Measurements from ENCODE around the gene ANKS1A.

ANKS1A gene

DNA sequence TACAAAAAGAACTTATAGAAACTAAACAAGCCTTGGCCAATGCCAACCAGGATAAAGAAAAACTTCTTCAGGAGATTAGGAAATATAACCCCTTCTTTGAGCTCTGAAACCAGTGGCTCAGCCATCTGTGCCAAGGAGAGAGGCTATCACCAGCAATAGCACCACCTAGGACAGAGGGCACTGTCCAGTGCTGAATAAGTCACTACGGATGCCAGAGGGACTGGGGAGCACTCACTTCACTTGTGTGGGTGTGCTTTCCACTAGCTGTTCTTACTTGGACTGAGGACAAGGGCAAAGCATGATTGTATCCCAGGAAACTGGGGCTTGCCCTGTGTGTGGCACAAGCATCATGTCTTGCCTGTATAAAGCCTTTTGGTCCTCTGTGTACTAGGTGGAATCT, 16.7 kb upstream of the ANKS1A start:
- POLR2A ChIA-PET = interaction anchor here (2.2 kb wide), 1 partner anchor 16 kb away, joined by 15 read pairs; the partner anchor contains the start of gene TAF11
- Histone ChIP-seq H3K4me3 (ENCODE audit: low read depth, low read length) (no peak overlapping the region), H3K36me3 (ENCODE audit: control insufficient read depth in 2 of 2, insufficient read depth in 1 of 2, low read length in 2 of 2) (peaks cover 56 to 87% of the 10 kb centered on the region in 2 experiments), H3K4me1 (ENCODE audit: control insufficient read depth, insufficient read depth, low read length) (no peaks in the 10 kb centered on the region), H3K9me3 (ENCODE audit: control insufficient read depth, insufficient read depth, low read depth, low read length) (no peaks in the 10 kb centered on the region), H3K27ac (ENCODE audit: extremely low read depth, low read depth, low read length) (no peak overlapping the region)
- CTCF ChIA-PET = interaction anchor here (1.0 to 2.2 kb wide), 2 partner anchors 8 to 13 kb away, joined by 3 to 8 read pairs; no protein-coding TSS in a partner anchor
- TF ChIP-seq, protein P1, sequence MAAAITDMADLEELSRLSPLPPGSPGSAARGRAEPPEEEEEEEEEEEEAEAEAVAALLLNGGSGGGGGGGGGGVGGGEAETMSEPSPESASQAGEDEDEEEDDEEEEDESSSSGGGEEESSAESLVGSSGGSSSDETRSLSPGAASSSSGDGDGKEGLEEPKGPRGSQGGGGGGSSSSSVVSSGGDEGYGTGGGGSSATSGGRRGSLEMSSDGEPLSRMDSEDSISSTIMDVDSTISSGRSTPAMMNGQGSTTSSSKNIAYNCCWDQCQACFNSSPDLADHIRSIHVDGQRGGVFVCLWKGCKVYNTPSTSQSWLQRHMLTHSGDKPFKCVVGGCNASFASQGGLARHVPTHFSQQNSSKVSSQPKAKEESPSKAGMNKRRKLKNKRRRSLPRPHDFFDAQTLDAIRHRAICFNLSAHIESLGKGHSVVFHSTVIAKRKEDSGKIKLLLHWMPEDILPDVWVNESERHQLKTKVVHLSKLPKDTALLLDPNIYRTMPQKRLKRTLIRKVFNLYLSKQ (tag by site-specific recombination; IDR thresholded peaks at IDR 0.05; ENCODE audit: borderline replicate concordance) = no peak
- TF ChIP-seq, protein P2, sequence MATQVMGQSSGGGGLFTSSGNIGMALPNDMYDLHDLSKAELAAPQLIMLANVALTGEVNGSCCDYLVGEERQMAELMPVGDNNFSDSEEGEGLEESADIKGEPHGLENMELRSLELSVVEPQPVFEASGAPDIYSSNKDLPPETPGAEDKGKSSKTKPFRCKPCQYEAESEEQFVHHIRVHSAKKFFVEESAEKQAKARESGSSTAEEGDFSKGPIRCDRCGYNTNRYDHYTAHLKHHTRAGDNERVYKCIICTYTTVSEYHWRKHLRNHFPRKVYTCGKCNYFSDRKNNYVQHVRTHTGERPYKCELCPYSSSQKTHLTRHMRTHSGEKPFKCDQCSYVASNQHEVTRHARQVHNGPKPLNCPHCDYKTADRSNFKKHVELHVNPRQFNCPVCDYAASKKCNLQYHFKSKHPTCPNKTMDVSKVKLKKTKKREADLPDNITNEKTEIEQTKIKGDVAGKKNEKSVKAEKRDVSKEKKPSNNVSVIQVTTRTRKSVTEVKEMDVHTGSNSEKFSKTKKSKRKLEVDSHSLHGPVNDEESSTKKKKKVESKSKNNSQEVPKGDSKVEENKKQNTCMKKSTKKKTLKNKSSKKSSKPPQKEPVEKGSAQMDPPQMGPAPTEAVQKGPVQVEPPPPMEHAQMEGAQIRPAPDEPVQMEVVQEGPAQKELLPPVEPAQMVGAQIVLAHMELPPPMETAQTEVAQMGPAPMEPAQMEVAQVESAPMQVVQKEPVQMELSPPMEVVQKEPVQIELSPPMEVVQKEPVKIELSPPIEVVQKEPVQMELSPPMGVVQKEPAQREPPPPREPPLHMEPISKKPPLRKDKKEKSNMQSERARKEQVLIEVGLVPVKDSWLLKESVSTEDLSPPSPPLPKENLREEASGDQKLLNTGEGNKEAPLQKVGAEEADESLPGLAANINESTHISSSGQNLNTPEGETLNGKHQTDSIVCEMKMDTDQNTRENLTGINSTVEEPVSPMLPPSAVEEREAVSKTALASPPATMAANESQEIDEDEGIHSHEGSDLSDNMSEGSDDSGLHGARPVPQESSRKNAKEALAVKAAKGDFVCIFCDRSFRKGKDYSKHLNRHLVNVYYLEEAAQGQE (tag by site-specific recombination; IDR thresholded peaks at IDR 0.05) = peak; percentile 92
- TF ChIP-seq REPIN1 (tag by site-specific recombination; IDR thresholded peaks at IDR 0.05; ENCODE audit: low read depth) = no peak

DNA sequence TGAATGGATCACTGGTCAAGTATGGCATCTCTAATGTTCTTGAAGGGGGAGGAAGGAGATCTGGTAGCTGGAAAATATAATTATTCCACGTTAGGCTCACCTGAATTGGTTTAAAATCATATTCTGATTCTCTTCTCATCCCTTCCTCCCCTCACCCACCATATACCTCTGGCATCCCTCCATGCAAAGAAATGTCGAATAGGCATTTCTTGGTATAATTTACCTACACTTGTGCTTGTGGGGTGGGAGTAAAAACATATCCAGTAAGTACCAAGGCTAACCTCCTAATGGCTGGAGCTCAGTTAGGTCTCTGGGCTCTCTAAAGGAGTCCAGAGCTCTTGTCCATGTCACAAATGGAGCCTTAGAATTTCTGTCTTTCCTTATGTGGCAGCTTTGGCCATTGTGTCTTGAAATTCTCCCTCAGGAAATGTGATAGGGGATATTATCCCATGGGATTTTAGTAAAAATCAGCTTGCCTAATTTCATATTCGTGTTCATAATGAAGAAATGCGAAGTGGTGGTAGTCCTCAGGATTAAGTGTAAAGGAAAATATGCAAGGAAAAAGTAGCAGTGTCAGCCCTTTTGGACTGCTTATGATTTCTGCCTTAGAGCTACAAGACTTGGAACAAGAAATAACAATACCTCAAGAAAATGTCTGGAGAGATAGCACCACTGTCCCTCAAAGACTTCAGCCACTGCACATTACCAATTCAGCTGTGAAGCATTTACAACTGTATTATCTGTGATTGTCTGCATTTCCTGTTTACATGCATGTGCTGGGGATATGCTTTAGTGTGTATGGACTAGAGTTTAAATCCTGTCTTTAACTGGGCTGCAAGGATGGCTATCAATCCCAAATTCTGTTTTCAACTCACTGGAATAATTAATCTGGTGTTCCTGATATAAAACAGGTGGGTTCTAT, 13.5 kb upstream of the ANKS1A start:
- Histone ChIP-seq H3K9me3 (ENCODE audit: control insufficient read depth, insufficient read depth, low read depth, low read length) (no peaks in the 10 kb centered on the region), H3K4me1 (ENCODE audit: control insufficient read depth, insufficient read depth, low read length) (no peaks in the 10 kb centered on the region), H3K36me3 (ENCODE audit: control insufficient read depth in 2 of 2, insufficient read depth in 1 of 2, low read length in 2 of 2) (peaks cover 52 to 95% of the 10 kb centered on the region in 2 experiments), H3K4me3 (ENCODE audit: low read depth, low read length) (no peak overlapping the region), H3K27ac (ENCODE audit: extremely low read depth, low read depth, low read length) (no peak overlapping the region)
- TF ChIP-seq ZNF449 (tag by site-specific recombination; IDR thresholded peaks at IDR 0.05) (no peak), ZNF433 (tag by site-specific recombination; IDR thresholded peaks at IDR 0.05; ENCODE audit: low read depth) (no peak), ZNF626 (tag by site-specific recombination; IDR thresholded peaks at IDR 0.05) (no peak), ZNF112 (tag by site-specific recombination; IDR thresholded peaks at IDR 0.05) (no peak), ZNF621 (tag by site-specific recombination; IDR thresholded peaks at IDR 0.05) (no peak), ZNF169 (tag by site-specific recombination; IDR thresholded peaks at IDR 0.05) (no peak), ZNF596 (tag by site-specific recombination; IDR thresholded peaks at IDR 0.05) (no peak), ZNF654 (tag by site-specific recombination; IDR thresholded peaks at IDR 0.05; ENCODE audit: low read depth) (no peak), PRDM1 (tag by site-specific recombination; IDR thresholded peaks at IDR 0.05) (no peak), ZSCAN23 (tag by site-specific recombination; IDR thresholded peaks at IDR 0.05) (no peak), GLIS1 (tag by site-specific recombination; IDR thresholded peaks at IDR 0.05) (no peak), ZNF777 (tag by site-specific recombination; IDR thresholded peaks at IDR 0.05; ENCODE audit: borderline replicate concordance) (no peak), ZNF843 (tag by site-specific recombination; IDR thresholded peaks at IDR 0.05) (no peak), ZNF426 (tag by site-specific recombination; IDR thresholded peaks at IDR 0.05) (no peak), ZNF624 (tag by site-specific recombination; IDR thresholded peaks at IDR 0.05) (no peak)
- ChIA-PET CTCF (no interaction called here), POLR2A (interaction anchor here (0.8 to 1.2 kb wide), 2 partner anchors 12 to 118 kb away, joined by 3 to 8 read pairs; partner anchors contain the start of genes SNRPC and TAF11)

Measured in HEK293 (cell line).